ENCODE data around the gene TP73.

DNA sequence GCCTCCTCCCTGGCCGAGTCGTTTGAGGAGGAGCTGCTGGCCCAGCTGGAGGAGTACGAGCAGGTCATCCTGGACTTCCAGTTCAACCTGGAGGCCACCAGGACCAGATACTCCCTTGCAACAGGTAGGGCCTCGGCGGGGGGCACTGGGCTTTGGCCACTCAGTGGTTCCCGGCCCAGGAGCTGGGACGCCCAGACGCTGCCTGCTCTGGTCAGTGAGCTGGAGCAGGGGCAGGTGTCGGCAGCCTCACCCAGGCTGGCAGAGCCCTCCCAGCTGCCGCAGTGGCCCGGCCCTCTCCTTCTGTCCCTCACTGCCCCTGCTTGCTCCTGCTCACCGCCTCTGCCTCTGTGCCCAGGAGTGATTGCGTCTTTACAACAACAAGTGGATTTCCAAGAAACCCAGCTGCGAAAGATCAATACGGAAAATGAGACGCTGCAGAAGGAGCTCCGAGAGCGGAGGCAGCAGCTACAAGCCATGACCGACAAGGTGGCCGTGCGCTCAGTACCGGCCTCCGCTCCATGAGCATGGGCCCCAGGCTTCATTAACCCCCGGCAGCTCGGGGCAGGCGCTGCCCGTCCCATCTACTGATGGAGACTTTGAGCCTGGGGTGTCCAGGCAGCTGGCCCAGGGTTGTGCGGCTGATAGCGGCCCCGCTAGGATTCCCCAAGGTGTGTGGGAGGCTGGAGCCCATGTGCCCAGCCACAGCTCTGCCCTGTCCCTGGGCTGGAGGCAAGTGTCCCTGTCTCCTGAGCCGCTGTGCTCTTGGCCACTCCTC lies 111.2 kb downstream of the TP73 start:
- TF ChIP-seq NFRKB (IDR thresholded peaks at IDR 0.05) (no peak), FOXM1 (IDR thresholded peaks at IDR 0.05; ENCODE audit: borderline replicate concordance) (no peak), L3MBTL2 (conservative IDR thresholded peaks at IDR 0.05) (no peak), BHLHE40 (IDR thresholded peaks at IDR 0.05; ENCODE audit: borderline replicate concordance) (no peak), ELF4 (IDR thresholded peaks at IDR 0.05) (no peak), FOXA1 (IDR thresholded peaks at IDR 0.05) (no peak), SP1 (IDR thresholded peaks at IDR 0.05) (no peak)

All from HEK293T (cell line).